Stomach smooth muscle (tissue), 2 donors: ENCODE results near the gene FAF2.

Source experiments
- H3K27ac ChIP-seq: one replicate; pipeline ENCODE4 v1.7.0; 2013; ENCODE audit warnings: mild to moderate bottlenecking, low read length, inconsistent platforms
- H3K27me3 ChIP-seq, 2 donors: one replicate each; pipeline ENCODE4 v1.7.0; 2013; ENCODE audit warnings: low read length in 2 of 2; ENCODE audit not compliant: insufficient read depth in 2 of 2, control insufficient read depth in 1 of 2
- H3K36me3 ChIP-seq, 2 donors: one replicate each; pipeline ENCODE4 v1.7.0; 2013; ENCODE audit warnings: low read length in 2 of 2; ENCODE audit not compliant: control insufficient read depth in 2 of 2, insufficient read depth in 2 of 2
- H3K4me1 ChIP-seq: one replicate; pipeline ENCODE4 v1.7.0; 2013; ENCODE audit warnings: low read length; ENCODE audit not compliant: control insufficient read depth, insufficient read depth
- H3K4me3 ChIP-seq, 2 donors: one replicate each; pipeline ENCODE4 v1.7.0; 2013; ENCODE audit warnings: low read length in 2 of 2
- H3K9ac ChIP-seq, 2 donors: one replicate each; pipeline ENCODE4 v1.7.0; 2013; ENCODE audit warnings: low read length in 2 of 2, mild to moderate bottlenecking in 1 of 2
- H3K9me3 ChIP-seq, 2 donors: one replicate each; pipeline ENCODE4 v1.7.0; 2013; ENCODE audit warnings: low read length in 2 of 2; ENCODE audit not compliant: control insufficient read depth in 2 of 2
- donor health status: healthy.
- donor health status: Pancreatic carcinoma.

The FAF2 gene

GRCh38 chr5:176536902-176537553 lies 88.8 kb downstream of the FAF2 start, which contains the start of gene RNF44:
Gene RNF44, minus strand, starts transcription at chr5:176537402. Its CDS starts 4,930 bp downstream, at chr5:176532472.
- H3K27me3 ChIP-seq = no peaks in the 10 kb centered on the region
- H3K4me3 ChIP-seq = peak within 1 kb of the TSS; percentile 98 to 99
- H3K36me3 ChIP-seq = no peaks in the 10 kb centered on the region
- H3K27ac ChIP-seq = peak within 1 kb of the TSS; percentile 99
- peaks cover 50% of the 10 kb centered on the region for H3K4me1 ChIP-seq
- peak within 1 kb of the TSS; percentile 96 to 97 for H3K9ac ChIP-seq
- no peaks in the 10 kb centered on the region for H3K9me3 ChIP-seq

DNA sequence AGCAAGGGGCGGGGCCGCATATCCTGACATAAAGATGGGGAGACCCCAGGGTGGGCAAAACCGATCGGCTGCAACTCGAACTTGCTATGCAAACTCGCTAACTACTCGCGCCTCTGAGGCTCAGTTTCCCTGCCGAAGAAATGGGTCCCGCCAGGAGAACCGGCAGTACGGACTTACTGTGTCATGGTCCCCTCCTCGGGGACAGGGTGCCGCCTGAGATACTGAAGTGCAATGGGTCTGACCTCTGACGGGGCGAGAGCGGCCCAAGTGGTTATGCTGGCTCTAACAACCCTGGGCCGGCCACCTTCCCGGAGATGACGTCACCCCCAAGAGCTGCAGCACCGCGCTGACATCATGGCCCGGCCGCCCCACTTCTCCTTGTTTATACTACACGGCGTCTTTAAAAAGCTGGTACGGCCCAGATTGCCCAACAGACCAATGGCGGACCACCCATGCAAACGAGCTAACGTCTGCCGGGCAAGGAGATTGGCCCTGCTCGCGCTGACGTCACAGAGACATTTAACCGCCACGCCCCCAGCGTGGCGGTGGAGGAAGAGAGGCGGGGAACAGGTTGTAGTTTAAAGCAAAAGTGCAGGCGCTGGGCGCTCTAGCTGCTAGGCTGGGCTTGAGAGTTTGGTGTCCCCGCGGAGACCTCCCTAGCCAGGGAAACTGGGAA lies 89.5 kb downstream of the FAF2 start:
- H3K9ac ChIP-seq = peak overlapping the region; percentile 96 to 97
- peak overlapping the region; percentile 98 to 99 for H3K4me3 ChIP-seq
- no peaks in the 10 kb centered on the region for H3K27me3 ChIP-seq
- H3K27ac ChIP-seq = peak overlapping the region; percentile 99
- H3K9me3 ChIP-seq = no peaks in the 10 kb centered on the region
- H3K36me3 ChIP-seq = no peaks in the 10 kb centered on the region
- H3K4me1 ChIP-seq = peaks cover 54% of the 10 kb centered on the region

- H3K4me1 ChIP-seq = peaks cover 50% of the 10 kb centered on the region
- no peaks in the 10 kb centered on the region for H3K27me3 ChIP-seq
- peak overlapping the region; percentile 99 for H3K27ac ChIP-seq
- peak overlapping the region; percentile 62 to 67 for H3K9ac ChIP-seq
- no peaks in the 10 kb centered on the region for H3K36me3 ChIP-seq
- peak overlapping the region; percentile 61 to 98 for H3K4me3 ChIP-seq
- H3K9me3 ChIP-seq = no peaks in the 10 kb centered on the region
These were observed 90.2 kb downstream of the FAF2 start for GRCh38 chr5:176538230-176538988.

DNA sequence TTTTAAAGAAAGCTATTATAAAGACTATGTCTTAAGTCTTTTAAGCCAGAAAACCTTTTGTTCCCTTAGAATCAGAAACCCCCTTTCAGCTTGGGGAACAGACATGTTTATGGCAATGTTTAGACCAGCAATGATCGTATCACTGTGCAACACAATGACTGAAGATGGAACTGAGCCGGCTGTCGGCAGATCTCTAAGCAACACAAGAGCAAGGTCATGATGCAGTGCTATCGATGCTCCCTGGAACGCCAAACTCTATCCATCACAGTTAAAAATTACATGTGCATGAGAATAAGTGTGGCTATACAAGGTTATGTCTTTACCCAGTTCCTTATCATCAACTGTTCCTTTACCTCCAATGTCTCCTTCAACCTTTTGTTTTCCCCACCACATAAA lies 90.8 kb downstream of the FAF2 start:
- no peak overlapping the region for H3K4me3 ChIP-seq
- no peaks in the 10 kb centered on the region for H3K9me3 ChIP-seq
- H3K9ac ChIP-seq = no peak overlapping the region
- H3K27ac ChIP-seq = no peak overlapping the region
- H3K27me3 ChIP-seq = no peaks in the 10 kb centered on the region
- H3K4me1 ChIP-seq = peaks cover 50% of the 10 kb centered on the region
- no peaks in the 10 kb centered on the region for H3K36me3 ChIP-seq

GRCh38 chr5:176540476-176540899 lies 92.3 kb downstream of the FAF2 start:
- H3K4me3 ChIP-seq = no peak overlapping the region
- H3K4me1 ChIP-seq = peaks cover 35% of the 10 kb centered on the region
- no peaks in the 10 kb centered on the region for H3K36me3 ChIP-seq
- no peaks in the 10 kb centered on the region for H3K9me3 ChIP-seq
- no peaks in the 10 kb centered on the region for H3K27me3 ChIP-seq
- no peak overlapping the region for H3K27ac ChIP-seq
- no peak overlapping the region for H3K9ac ChIP-seq

DNA sequence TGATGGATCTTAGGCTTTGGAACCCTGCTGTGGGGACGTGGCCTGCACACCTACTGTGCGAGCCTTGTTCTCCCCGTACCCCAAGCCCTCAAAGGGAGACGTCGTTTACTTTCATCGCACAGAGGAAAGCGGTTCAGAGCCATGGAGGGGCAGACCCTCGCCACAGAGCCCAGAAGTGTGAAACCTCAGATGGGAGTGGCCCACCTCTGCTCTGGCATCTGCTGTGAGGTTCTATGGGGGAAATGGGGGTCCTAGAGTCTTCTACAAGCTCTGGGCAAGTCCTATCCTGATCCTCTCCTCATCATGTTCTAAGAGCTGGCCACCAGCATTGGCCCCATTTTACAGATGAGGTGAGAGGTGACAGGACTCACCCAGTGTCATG lies 92.8 kb downstream of the FAF2 start:
- Histone ChIP-seq H3K9me3 (no peaks in the 10 kb centered on the region), H3K27me3 (no peaks in the 10 kb centered on the region), H3K36me3 (no peaks in the 10 kb centered on the region), H3K4me3 (no peak overlapping the region), H3K27ac (no peak overlapping the region), H3K9ac (no peak overlapping the region), H3K4me1 (peaks cover 31% of the 10 kb centered on the region)

- peaks cover 26% of the 10 kb centered on the region for H3K4me1 ChIP-seq
- H3K4me3 ChIP-seq = no peak overlapping the region
- H3K27ac ChIP-seq = peak overlapping the region; percentile 62
- no peaks in the 10 kb centered on the region for H3K9me3 ChIP-seq
- no peaks in the 10 kb centered on the region for H3K36me3 ChIP-seq
- H3K9ac ChIP-seq = no peak overlapping the region
- H3K27me3 ChIP-seq = no peaks in the 10 kb centered on the region
These were observed 93.4 kb downstream of the FAF2 start for GRCh38 chr5:176541338-176542134.

DNA sequence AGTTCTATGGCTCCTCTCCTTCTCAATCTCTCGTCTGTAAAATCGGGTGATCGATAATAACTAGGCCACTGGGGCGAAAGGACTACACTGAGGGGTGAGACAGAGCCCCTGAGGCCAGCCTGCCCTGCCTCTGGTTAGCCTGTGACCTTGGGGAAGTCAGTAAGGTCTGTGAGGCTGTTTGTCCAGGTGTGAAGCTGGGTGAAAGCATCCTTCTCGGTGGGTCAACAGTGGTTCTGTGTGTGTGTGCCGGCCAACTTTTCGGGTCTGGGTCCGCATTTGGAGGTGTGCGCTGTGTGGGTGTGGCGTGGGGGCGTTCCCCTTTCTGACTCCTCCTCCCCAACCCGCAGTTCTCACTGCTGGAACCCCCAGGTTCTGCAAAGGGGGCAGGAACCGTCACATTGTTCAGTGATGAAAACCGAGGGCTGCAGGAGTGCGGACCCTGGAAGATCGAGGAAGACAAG lies 94.0 kb downstream of the FAF2 start:
- H3K9me3 ChIP-seq = no peaks in the 10 kb centered on the region
- H3K4me1 ChIP-seq = peaks cover 26% of the 10 kb centered on the region
- no peaks in the 10 kb centered on the region for H3K36me3 ChIP-seq
- H3K27ac ChIP-seq = peak overlapping the region; percentile 62
- no peaks in the 10 kb centered on the region for H3K27me3 ChIP-seq
- peak overlapping the region; percentile 66 to 72 for H3K9ac ChIP-seq
- H3K4me3 ChIP-seq = peak overlapping the region; percentile 63 to 84

- Histone ChIP-seq H3K36me3 (no peaks in the 10 kb centered on the region), H3K27me3 (no peaks in the 10 kb centered on the region), H3K9ac (peak overlapping the region; percentile 66 to 72), H3K27ac (peak overlapping the region; percentile 82), H3K4me3 (peak overlapping the region; percentile 84 to 93), H3K9me3 (no peaks in the 10 kb centered on the region), H3K4me1 (peaks cover 26% of the 10 kb centered on the region)
These were observed 94.6 kb downstream of the FAF2 start for GRCh38 chr5:176542596-176543427.
